ENCODE data around the gene GTF2B.
"Not testable (repeated sequence)": the region's sequence is repeated elsewhere in the genome, so short reads cannot be mapped to it uniquely, and the experiment has no call there.

DNA sequence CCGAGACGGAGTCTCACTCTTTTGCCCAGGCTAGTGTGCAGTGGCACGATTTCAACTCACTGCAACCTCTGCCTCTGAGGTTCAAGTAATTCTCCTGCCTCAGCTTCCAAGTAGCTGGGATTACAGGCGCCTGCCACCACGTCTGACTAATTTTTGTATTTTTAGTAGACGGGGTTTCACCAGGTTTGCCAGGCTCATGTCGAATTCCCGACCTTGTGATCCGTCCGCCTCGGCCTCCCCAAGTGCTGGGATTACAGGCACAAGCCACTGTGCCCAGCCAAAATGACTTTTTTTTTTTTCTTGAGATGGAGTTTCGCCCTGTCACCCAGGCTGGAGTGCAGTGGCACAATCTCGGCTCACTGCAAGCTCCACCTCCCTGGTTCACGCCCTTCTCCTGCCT, 21.7 kb downstream of the GTF2B start:
- TF ChIP-seq, protein P1, sequence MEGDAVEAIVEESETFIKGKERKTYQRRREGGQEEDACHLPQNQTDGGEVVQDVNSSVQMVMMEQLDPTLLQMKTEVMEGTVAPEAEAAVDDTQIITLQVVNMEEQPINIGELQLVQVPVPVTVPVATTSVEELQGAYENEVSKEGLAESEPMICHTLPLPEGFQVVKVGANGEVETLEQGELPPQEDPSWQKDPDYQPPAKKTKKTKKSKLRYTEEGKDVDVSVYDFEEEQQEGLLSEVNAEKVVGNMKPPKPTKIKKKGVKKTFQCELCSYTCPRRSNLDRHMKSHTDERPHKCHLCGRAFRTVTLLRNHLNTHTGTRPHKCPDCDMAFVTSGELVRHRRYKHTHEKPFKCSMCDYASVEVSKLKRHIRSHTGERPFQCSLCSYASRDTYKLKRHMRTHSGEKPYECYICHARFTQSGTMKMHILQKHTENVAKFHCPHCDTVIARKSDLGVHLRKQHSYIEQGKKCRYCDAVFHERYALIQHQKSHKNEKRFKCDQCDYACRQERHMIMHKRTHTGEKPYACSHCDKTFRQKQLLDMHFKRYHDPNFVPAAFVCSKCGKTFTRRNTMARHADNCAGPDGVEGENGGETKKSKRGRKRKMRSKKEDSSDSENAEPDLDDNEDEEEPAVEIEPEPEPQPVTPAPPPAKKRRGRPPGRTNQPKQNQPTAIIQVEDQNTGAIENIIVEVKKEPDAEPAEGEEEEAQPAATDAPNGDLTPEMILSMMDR (IDR thresholded peaks at IDR 0.05): not testable (repeated sequence)
- TF ChIP-seq POLR2A, EP300, POLR2AphosphoS5 (IDR thresholded peaks at IDR 0.05): not testable (repeated sequence)
